HepG2 (cell line): Measurements from ENCODE around the gene C5AR1. TPM values are rescaled to one million over a fixed set of nuclear protein-coding genes. Genes with fewer than 3 reads are reported as not detected.

ENCODE experiments used
- ASH2L ChIP-seq: fragments of 300-600, 200-600 bp; sonication (generic); IDR thresholded peaks from 2 replicates; pipeline ENCODE4 v1.7.0; 2017; ENCODE audit warnings: low read depth, mild to moderate bottlenecking, moderate library complexity, mixed read lengths, low read length; ENCODE audit not compliant: insufficient read length
- ETV5 ChIP-seq: IDR thresholded peaks from 2 replicates; pipeline ENCODE4 v1.6.1; 2018; ENCODE audit warnings: missing biosample characterization, missing genetic modification reagents, inconsistent platforms, borderline replicate concordance
- KDM5B ChIP-seq: sonication (generic); formaldehyde crosslinking; IDR thresholded peaks from 2 replicates; pipeline ENCODE4 v1.4.0; 2020; ENCODE audit warnings: missing genetic modification reagents, mild to moderate bottlenecking, borderline replicate concordance
- STAT5B ChIP-seq: sonication (generic); formaldehyde crosslinking; IDR thresholded peaks from 2 replicates; pipeline ENCODE4 v1.4.0; 2020; ENCODE audit warnings: missing genetic modification reagents
- ZNF510 ChIP-seq: sonication (generic); formaldehyde crosslinking; IDR thresholded peaks from 2 replicates; pipeline ENCODE4 v1.4.0; 2020; ENCODE audit warnings: low read depth, mild to moderate bottlenecking, missing genetic modification reagents
- ZSCAN30 ChIP-seq: sonication (generic); formaldehyde crosslinking; IDR thresholded peaks from 2 replicates; pipeline ENCODE4 v1.5.0; 2020; ENCODE audit warnings: mild to moderate bottlenecking, missing genetic modification reagents
- ZZZ3 ChIP-seq: sonication (generic); formaldehyde crosslinking; IDR thresholded peaks from 2 replicates; pipeline ENCODE4 v1.4.0; 2020; ENCODE audit warnings: missing genetic modification reagents, mild to moderate bottlenecking, borderline replicate concordance
- polyA plus RNA-seq, 8 experiments: library from polyadenylated mRNA; depleted of rRNA in 3 of 8; stranded (reverse) in 7 of 8; unstranded in 1 of 8; fragments of >200 nt; fragmentation: Illumina TruSeq in 4 of 8; extraction: Trizol in 4 of 8; gene quantifications; 2 replicates each; pipeline versions ENCODE4 v1.2.1 to v1.2.3, GENCODE V29; 2011 to 2016; ENCODE audit warnings: low read depth in 4 of 8, missing spikeins in 1 of 8, mixed read lengths in 1 of 8; ENCODE audit not compliant: insufficient read depth in 1 of 8
- total RNA-seq, 5 experiments: library from RNA; depleted of rRNA; stranded (reverse); fragments of >200 nt; fragmentation: Illumina TruSeq; extraction: Trizol; gene quantifications; 2 replicates each; pipeline ENCODE4 v1.2.3, GENCODE V29; 2016; ENCODE audit warnings: low read depth in 1 of 5
- TF ChIP-seq, protein P1 (sequence below): IDR thresholded peaks from 2 replicates; pipeline ENCODE4 v1.6.1; 2012; ENCODE audit warnings: low read length, improper control_type of control experiment
- TF ChIP-seq, protein P2 (sequence below): sonication (generic); formaldehyde crosslinking; IDR thresholded peaks from 2 replicates; pipeline ENCODE4 v1.5.0; 2020; ENCODE audit warnings: missing genetic modification reagents, mild to moderate bottlenecking, borderline replicate concordance

C5AR1 gene
- total and polyA plus RNA-seq, 2 of the 13 experiments (the other 11 are each of a cell fraction or from before 2014, with no cell fraction given): 0.07 to 1.6 TPM

DNA sequence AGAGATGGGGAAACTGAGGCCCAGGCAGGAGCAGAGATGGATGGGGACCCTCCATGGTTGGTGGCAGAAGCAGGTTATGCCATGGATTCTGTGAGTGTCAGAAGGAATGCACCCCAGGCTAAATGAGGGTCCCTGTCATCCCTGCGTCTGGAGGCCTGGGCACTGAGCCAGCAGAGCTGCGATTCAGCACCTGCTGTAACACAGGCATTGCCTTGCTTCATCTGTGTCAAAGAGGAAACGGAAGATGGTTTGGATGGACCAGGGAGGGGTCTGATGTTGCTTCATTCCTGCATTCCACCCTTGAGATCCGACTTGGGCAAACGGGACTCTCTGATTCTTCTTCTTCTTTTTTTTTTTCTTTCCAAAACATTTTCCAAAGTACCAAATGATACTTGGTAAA, 1.2 kb downstream of the C5AR1 start (continued):
- TF ChIP-seq, protein P1, sequence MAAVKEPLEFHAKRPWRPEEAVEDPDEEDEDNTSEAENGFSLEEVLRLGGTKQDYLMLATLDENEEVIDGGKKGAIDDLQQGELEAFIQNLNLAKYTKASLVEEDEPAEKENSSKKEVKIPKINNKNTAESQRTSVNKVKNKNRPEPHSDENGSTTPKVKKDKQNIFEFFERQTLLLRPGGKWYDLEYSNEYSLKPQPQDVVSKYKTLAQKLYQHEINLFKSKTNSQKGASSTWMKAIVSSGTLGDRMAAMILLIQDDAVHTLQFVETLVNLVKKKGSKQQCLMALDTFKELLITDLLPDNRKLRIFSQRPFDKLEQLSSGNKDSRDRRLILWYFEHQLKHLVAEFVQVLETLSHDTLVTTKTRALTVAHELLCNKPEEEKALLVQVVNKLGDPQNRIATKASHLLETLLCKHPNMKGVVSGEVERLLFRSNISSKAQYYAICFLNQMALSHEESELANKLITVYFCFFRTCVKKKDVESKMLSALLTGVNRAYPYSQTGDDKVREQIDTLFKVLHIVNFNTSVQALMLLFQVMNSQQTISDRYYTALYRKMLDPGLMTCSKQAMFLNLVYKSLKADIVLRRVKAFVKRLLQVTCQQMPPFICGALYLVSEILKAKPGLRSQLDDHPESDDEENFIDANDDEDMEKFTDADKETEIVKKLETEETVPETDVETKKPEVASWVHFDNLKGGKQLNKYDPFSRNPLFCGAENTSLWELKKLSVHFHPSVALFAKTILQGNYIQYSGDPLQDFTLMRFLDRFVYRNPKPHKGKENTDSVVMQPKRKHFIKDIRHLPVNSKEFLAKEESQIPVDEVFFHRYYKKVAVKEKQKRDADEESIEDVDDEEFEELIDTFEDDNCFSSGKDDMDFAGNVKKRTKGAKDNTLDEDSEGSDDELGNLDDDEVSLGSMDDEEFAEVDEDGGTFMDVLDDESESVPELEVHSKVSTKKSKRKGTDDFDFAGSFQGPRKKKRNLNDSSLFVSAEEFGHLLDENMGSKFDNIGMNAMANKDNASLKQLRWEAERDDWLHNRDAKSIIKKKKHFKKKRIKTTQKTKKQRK: no peak
- peak; percentile 38; the same call in 1 of the 2 replicates for TF ChIP-seq ETV5
- no peak for TF ChIP-seq ZSCAN30 (CRISPR knock-in tag)
- TF ChIP-seq STAT5B: no peak
- no peak for TF ChIP-seq ZNF510 (CRISPR knock-in tag)
- no peak for TF ChIP-seq ASH2L
- TF ChIP-seq, protein P2, sequence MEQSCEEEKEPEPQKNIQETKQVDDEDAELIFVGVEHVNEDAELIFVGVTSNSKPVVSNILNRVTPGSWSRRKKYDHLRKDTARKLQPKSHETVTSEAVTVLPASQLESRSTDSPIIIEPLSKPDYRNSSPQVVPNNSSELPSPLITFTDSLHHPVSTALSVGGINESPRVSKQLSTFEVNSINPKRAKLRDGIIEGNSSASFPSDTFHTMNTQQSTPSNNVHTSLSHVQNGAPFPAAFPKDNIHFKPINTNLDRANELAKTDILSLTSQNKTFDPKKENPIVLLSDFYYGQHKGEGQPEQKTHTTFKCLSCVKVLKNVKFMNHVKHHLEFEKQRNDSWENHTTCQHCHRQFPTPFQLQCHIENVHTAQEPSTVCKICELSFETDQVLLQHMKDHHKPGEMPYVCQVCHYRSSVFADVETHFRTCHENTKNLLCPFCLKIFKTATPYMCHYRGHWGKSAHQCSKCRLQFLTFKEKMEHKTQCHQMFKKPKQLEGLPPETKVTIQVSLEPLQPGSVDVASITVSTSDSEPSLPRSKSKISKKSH: no peak
- no peak for TF ChIP-seq KDM5B (CRISPR knock-in tag)
- TF ChIP-seq ZZZ3: no peak
